ENCODE results near the gene LSAMP.
"Not testable (repeated sequence)": the region's sequence is repeated elsewhere in the genome, so short reads cannot be mapped to it uniquely, and the experiment has no call there.

LSAMP gene

GRCh38 chr3:115760716-115761115 is 684.6 kb downstream of the LSAMP start:
- TF ChIP-seq CTCF (IDR thresholded peaks at IDR 0.05; ENCODE audit: control insufficient read depth, insufficient read depth, low read depth, low read length, missing control alignments): no peak
- DNase-seq (ENCODE audit: low read depth): no peak
- no peak overlapping the region for H3K4me3 ChIP-seq (ENCODE audit: control insufficient read depth, low read depth, low read length)

GRCh38 chr3:115758076-115758763 is 687.1 kb downstream of the LSAMP start:
- no peak for TF ChIP-seq CTCF (IDR thresholded peaks at IDR 0.05; ENCODE audit: control insufficient read depth, insufficient read depth, low read depth, low read length, missing control alignments)
- no peak for DNase-seq (ENCODE audit: low read depth)
- no peak overlapping the region for H3K4me3 ChIP-seq (ENCODE audit: control insufficient read depth, low read depth, low read length)

GRCh38 chr3:115752978-115753377 is 692.3 kb downstream of the LSAMP start:
- not testable (repeated sequence) for H3K4me3 ChIP-seq (ENCODE audit: control insufficient read depth, low read depth, low read length); DNase-seq (ENCODE audit: low read depth)
